H1 (cell line): ENCODE results near the gene ZNF488.

ENCODE experiments used
- BCL11A ChIP-seq, 2 experiments: IDR thresholded peaks; one replicate each; pipeline ENCODE4 v1.6.1; 2011; ENCODE audit warnings: low read depth in 2 of 2, low read length in 2 of 2, mild to moderate bottlenecking in 2 of 2
- SIX5 ChIP-seq: IDR thresholded peaks from 2 replicates; pipeline ENCODE4 v1.6.1; 2011; ENCODE audit warnings: mild to moderate bottlenecking, low read depth, low read length
- TAF7 ChIP-seq: optimal IDR thresholded peaks from 2 replicates; pipeline ENCODE3; 2011; ENCODE audit warnings: low read depth, mild to moderate bottlenecking, inconsistent platforms, low read length, moderate library complexity, borderline replicate concordance

DNA sequence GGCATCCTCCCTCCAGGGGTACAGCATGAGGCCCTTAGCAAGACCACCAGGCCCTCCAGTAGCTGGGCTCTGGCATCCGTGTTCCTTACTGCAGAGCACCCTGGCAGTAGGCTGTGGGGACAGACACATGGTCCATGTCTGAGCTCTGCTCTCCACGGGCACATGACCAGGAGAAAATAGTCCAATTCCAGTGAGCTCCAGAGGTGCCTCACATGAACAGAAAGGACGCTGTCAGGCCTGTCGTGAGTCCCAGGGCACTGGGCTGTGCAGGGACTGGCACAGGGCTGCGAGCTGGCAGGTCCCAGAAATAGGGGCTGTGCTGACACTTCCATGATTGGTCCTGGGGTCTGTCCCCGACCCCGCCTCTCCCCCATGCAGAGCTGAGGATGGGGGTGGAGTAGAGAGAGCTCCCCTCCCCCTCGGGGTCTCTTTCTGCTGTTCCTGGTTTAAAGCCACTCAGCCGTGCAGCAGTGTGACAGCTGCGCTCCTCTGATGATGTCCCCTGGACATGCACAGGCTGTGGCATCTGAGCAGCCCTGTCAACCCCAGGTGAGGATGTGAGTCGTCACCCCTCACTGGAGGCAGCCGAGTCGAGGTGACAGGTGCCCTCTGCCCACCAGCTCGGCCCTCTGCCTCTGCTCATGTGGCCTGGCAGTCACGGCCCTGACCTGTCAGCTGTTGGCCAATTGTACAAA lies 25.2 kb upstream of the ZNF488 start:
- TF ChIP-seq TAF7 (no peak), SIX5 (no peak), BCL11A (IDR thresholded peaks at IDR 0.05; ENCODE audit: low read depth in 2 of 2, low read length in 2 of 2) (no peak)
